Middle frontal gyrus (tissue), 1 donor: ENCODE measurements around the gene EXOC6.
"Not testable (repeated sequence)": the region's sequence is repeated elsewhere in the genome, so short reads cannot be mapped to it uniquely, and the experiment has no call there.

Source experiments
- DNase-seq: peaks from one replicate; pipeline ENCODE4 v3.0.0-alpha.2; 2015; ENCODE audit warnings: low spot score; ENCODE audit errors: extremely low spot score

The EXOC6 gene

GRCh38 chr10:92937876-92938275 is 89.6 kb downstream of the EXOC6 start:
- DNase-seq: no peak

DNA sequence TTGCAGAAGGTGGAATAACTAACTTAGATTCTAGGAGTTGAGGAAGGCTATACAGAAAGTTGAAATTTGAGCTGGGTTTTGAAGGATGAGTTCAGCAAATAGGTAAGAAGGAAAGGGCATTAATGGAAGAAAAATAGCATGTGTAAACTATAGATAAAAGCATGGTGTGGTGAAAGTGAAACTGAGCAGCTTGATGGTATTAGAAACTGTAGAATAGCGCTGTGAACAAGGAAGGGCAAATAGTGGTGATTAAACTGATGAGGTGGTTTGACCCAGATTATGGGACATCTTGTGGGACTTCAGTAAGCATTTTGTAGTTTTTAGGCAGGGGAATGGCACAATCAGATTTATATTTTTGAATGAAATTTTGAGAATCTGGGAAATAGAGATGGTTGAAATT is 90.5 kb downstream of the EXOC6 start:
- no peak for DNase-seq

DNA sequence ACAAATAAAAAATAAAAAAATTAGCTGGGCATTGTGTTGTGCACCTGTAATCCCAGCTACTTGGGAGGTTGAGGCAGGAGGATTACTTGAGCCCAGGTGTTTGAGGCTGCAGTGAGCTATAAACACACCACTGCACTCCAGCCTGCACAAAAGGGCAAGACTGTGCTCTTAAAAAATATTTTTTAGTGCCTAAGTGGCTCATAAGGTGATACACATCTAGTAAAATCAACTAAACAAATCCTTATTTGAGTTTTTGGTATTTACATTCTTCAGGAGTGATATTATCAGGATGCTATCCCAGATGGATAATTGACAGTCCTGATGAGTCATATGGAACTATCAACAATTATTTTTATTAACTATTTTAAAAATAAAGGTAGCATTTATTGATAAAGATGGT is 93.9 kb downstream of the EXOC6 start:
- no peak for DNase-seq

DNA sequence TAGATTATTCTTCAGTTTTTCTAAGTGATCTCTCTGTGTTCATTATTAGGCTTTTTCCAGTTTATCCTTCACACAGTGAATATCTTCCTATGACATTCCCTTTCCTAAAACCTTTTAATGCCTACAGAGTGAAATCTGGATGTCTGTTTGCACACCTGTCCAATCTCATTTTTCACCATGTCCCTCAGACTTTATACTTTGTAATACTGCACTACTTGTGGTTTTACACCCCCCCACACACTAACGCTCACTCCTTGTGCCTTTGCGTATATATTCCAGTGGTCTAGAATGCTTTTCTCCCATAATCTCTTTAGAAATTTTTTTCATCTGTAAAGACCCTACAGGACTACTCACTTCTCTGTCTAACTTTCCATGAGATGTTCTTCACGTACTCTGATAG is 98.2 kb downstream of the EXOC6 start:
- DNase-seq: no peak

- not testable (repeated sequence) for DNase-seq
Observed at GRCh38 chr10:92952573-92952972, 104.3 kb downstream of the EXOC6 start.

- no peak for DNase-seq
Observed at GRCh38 chr10:92957223-92958010, 109.1 kb downstream of the EXOC6 start.

DNA sequence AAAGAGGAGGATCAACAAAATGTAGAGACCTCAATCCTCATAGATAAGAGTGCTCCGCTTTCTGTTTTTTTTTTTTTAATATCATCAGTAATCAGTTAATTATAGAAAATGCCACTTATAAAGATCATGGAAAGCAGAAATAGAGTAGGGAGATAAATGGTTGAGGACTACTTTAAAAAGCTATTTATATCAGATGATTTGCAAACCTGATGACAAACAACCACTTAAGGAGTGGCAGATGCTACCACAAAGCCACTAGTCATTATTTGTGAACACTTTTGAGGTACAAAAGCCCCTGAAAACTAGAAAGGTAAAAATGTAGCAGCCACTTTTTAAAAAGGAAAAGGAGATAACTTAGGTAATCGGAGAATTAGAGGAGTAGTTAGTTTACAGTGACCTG is 113.3 kb downstream of the EXOC6 start:
- DNase-seq: no peak

DNA sequence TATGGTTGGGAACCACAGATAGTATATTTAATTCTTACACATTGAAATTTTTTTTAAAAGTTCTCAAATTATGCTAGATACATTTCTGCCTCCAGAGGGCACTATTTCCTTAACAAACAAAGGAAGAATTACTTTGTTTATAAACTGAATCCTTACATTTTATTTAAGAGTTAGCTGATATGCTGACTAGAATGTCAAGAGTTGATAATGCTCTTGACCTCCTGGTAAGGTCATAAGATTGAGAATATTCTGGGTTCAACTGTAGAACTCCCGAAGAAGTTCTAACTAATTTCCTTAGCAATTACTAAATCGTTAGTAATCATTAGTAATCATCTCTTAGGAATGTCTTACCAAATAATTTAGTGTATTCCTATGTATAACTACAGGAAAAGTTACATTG is 117.0 kb downstream of the EXOC6 start:
- no peak for DNase-seq

GRCh38 chr10:92967641-92968040 is 119.3 kb downstream of the EXOC6 start:
- DNase-seq: no peak

- DNase-seq: no peak
Observed at GRCh38 chr10:92969151-92969550, 120.8 kb downstream of the EXOC6 start.

DNA sequence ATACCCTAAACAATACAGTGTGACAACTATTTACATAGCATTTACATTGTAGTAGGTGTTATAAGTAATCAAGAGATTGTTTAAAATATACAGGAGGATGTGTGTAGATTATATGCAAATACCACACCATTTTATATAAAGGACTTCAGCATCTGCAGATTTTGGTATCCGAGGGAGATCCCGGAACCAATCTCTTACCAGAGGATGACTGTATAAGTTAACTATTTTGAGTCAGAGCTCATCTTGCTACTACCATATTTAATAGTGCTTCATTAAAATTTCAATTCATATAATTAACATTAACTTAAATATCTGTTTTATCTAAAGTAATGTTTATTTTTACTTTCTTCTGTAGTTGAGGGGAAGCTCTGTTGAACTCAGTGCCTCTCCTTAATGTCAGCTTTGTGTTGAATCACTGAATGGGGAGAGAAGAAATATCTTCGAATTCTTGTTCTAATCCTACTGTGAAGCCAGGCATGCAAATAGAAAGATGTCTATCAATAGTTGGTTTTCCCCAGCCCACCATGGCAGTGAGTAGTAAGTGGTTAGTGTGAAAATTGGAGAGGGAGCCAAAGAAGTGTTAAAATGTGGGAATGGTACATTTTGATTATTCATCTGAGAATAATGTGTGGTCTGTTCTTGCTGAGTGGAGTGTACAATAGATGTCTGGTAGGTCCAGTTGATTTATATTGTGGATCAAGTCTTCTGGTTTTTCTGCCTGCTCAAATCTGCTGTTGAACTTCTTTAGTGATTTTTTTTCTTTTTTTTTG is 122.2 kb downstream of the EXOC6 start:
- DNase-seq: no peak

DNA sequence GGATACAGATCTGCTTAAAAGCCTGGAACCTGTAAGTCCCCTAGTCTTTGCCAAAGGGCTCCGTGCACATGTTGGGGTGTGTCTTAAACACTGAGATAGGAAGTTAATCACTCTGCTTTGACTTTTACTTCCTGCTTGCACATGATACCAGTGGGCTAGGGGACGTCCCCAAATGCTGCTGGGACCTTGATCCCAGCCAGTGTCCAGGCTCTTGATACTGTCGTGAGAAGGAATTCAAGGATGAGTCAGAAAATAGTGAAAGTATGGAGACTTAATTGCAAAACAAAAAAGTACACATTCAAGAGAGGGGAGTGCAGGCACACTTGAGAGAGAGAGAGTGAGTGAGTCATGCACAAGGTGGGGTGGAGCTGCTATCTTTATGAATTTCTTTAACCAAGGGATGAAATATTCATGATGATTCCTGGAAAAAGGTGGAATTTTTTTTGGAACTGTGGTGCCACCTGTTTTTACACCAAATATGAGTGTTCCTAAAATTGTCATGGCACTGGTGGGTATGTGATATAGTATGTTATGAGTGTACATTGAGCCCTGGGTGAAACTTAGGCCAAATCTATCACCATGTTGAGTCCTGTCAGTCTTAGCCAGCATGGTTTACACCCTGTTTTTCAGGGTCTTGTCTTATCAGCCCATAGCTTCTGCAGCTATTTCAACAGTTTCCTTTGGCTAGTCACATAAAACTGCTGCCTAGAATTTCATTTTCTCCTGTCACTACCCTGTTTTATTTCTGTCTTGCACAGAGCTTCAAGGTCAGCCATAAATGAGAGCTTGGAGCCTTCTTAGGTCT is 123.9 kb downstream of the EXOC6 start:
- DNase-seq: no peak

DNA sequence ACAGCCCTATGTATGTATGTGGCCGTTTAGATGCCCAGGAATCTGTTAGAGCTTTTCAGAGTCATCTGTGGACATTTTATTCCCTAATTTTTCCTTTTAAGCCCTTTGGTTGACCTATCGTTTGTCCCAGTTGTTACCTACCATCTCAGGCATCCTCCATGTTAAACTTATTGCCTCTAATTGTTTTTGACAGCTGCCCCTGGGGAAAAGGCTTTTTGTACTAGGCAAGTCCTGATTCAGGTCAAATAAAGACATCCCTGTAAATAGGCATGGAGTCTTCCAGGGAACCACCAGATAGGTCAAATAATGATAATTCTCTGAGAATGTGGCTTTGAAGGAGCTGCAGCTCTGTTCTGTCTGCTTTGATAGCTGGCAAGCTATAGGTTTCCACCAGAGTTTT is 124.6 kb downstream of the EXOC6 start:
- no peak for DNase-seq

DNA sequence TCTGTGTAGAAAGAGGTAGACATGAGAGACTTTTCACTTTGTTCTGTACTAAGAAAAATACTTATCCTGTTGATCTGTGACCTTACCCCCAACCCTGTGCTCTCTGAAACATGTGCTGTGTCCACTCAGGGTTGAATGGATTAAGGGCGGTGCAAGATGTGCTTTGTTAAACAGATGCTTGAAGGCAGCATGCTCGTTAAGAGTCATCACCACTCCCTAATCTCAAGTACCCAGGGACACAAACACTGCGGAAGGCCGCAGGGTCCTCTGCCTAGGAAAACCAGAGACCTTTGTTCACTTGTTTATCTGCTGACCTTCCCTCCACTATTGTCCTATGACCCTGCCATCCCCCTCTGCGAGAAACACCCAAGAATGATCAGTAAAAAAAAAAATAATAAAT is 128.0 kb downstream of the EXOC6 start:
- not testable (repeated sequence) for DNase-seq

- no peak for DNase-seq
Observed at GRCh38 chr10:92989250-92989649, 140.9 kb downstream of the EXOC6 start.

DNA sequence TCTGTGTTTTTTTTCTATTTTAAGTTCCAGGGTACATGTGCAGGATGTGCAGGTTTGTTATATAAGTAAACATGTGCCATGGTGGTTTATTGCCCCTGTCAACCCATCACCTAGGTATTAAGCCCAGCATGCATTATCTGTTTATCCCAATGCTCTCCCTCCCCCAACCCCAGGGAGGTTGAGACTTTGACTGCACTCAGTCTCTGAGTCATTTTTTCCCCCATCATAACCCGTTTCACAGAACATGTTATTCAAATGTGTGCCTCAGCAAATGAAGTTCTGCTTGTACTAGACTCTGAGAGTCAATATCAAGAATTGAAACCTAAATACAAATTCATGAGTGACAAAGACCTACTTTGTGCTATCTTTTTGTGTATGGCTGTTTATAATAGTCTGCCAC is 142.3 kb downstream of the EXOC6 start:
- no peak for DNase-seq

DNA sequence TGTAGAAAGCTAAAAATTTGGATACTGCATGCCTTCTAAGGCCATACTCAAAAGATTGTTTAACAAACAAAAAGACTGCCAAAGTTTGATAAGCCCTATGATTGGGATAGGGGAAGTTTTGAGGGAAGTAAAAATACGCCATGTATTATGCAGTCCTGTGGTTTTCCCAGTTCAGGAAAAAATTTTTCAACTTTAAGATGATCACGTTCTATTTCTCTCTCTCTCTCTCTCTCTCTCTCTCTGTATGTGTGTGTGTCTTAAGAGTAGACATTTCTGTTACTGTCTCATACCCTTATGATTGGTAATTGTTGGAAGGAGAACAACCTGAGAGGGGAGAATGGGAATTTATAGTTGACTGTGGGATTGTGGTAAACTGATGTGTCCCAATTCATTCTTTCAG is 143.2 kb downstream of the EXOC6 start:
- no peak for DNase-seq

GRCh38 chr10:92993699-92994272 is 145.5 kb downstream of the EXOC6 start:
- DNase-seq: no peak

- DNase-seq: no peak
Observed at GRCh38 chr10:92995509-92995908, 147.2 kb downstream of the EXOC6 start.

DNA sequence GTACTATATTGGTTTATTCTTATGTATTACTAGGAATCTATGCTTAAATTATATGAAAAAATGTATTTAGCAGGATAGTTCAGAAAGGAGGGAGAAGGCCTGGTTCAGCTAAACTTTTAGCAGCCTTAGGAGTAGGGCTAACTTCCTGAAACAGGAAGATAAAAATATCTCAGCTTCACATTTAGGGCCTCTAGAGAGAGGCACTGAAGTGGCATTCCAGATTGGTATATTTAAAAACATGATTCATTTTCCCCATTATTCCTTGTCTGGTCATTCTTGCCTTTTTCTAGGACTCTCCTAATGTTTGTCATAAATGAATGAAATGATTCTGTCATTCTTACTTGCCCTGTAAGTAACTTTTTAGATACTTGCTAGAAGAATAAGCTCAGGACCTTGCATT is 149.3 kb downstream of the EXOC6 start:
- no peak for DNase-seq

DNA sequence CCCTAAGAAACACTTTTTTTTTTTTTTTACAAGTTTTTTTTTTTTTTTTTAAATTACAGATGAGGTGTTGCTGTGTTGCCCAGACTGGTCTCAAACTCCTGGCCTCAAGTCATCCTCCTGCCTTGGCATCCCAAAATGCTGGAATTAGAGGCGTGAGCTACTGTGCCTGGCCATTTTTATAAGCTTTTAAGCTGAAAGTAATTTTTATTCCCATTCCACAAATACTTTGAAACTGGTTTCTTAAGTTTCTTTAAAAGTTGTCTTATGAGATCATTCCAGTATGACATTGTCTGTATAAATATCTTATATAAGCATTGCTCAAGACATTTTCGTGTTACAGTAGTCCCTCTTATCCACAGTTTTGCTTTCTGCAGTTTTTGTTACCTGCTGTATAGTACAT is 150.9 kb downstream of the EXOC6 start:
- DNase-seq: no peak
